Calu3 (cell line): ENCODE data around the gene FSCN2. TPM values are rescaled to one million over a fixed set of nuclear protein-coding genes. Genes with fewer than 3 reads are reported as not detected.

Source experiments
- BruUV-seq: library from RNA; stranded (reverse); fragments of 400-500 nt; replicated peaks from 2 replicates; lab custom pipeline; 2021; lab: Mats Ljungman, UMichigan
- CTCF ChIA-PET: fragments of 300-600 bp; sonication (Branson Sonifier 250); formaldehyde crosslinking; loops from one replicate; lab custom pipeline; 2022; ENCODE audit warnings: antibody characterized with exemption; lab: Charles Lee
- DNase-seq: peaks from one replicate; pipeline ENCODE4 v3.0.0; 2022
- H3K27ac Mint-ChIP-seq: one replicate; pipeline ENCODE4 v1.8.0; 2022; ENCODE audit warnings: mixed read lengths; ENCODE audit not compliant: unreplicated experiment
- H3K27me3 Mint-ChIP-seq: one replicate; pipeline ENCODE4 v1.8.0; 2022; ENCODE audit warnings: mixed read lengths; ENCODE audit not compliant: unreplicated experiment
- H3K36me3 Mint-ChIP-seq: one replicate; pipeline ENCODE4 v1.8.0; 2022; ENCODE audit warnings: mild to moderate bottlenecking, moderate library complexity, mixed read lengths; ENCODE audit not compliant: insufficient read depth, unreplicated experiment
- H3K4me1 Mint-ChIP-seq: one replicate; pipeline ENCODE4 v1.8.0; 2022; ENCODE audit warnings: mild to moderate bottlenecking, low read depth, mixed read lengths; ENCODE audit not compliant: unreplicated experiment
- H3K4me3 Mint-ChIP-seq: one replicate; pipeline ENCODE4 v1.8.0; 2022; ENCODE audit warnings: mild to moderate bottlenecking, low read depth, moderate library complexity, mixed read lengths; ENCODE audit not compliant: unreplicated experiment
- H3K9me3 Mint-ChIP-seq: one replicate; pipeline ENCODE4 v1.8.0; 2022; ENCODE audit warnings: low read depth, mixed read lengths; ENCODE audit not compliant: unreplicated experiment
- CTCF ChIP-seq: fragments of 200-600 bp; IDR thresholded peaks from one replicate; pipeline ENCODE4 v1.8.0; 2022; ENCODE audit warnings: antibody characterized with exemption; ENCODE audit not compliant: unreplicated experiment
- intact Hi-C: fragments of 100-400 bp; cut with micrococcal nuclease; formaldehyde crosslinking; loops from one replicate; pipeline ENCODE4 v1.10.0; 2022; ENCODE audit not compliant: unreplicated experiment
- total RNA-seq: library from RNA; stranded (reverse); gene quantifications from 2 replicates; pipeline ENCODE4 v1.2.3, GENCODE V29; 2022

The FSCN2 gene
- total RNA-seq, 1 experiment from 2014 or later = 5.5 TPM

GRCh38 chr17:81537856-81538555 is 9.8 kb downstream of the FSCN2 start:
- Mint-ChIP-seq H3K4me1 (peaks cover 7% of the 10 kb centered on the region), H3K4me3 (peak overlapping the region; percentile 21), H3K36me3 (peaks cover 17% of the 10 kb centered on the region), H3K27ac (peak overlapping the region; percentile 63), H3K27me3 (peaks cover 13% of the 10 kb centered on the region), H3K9me3 (no peaks in the 10 kb centered on the region)
- no peak for TF ChIP-seq CTCF
- CTCF ChIA-PET = interaction anchor here (1.1 kb wide), 1 partner anchor 285 kb away, joined by 3 read pairs; no protein-coding TSS in a partner anchor
- no TSS peak for BruUV-seq
- intact Hi-C loops = no loop called here
- DNase-seq = no peak

- BruUV-seq = no TSS peak
- H3K4me3 Mint-ChIP-seq = no peak overlapping the region
- intact Hi-C loops = no loop called here
- no peak for DNase-seq
- H3K27ac Mint-ChIP-seq = peak overlapping the region; percentile 63
- peaks cover 17% of the 10 kb centered on the region for H3K36me3 Mint-ChIP-seq
- no peak for TF ChIP-seq CTCF
- H3K27me3 Mint-ChIP-seq = peaks cover 13% of the 10 kb centered on the region
- peaks cover 7% of the 10 kb centered on the region for H3K4me1 Mint-ChIP-seq
- CTCF ChIA-PET = interaction anchor here (1.1 kb wide), 1 partner anchor 286 kb away, joined by 3 read pairs; no protein-coding TSS in a partner anchor
- no peaks in the 10 kb centered on the region for H3K9me3 Mint-ChIP-seq
Observed at GRCh38 chr17:81538651-81539570, 10.7 kb downstream of the FSCN2 start.

- peaks cover 7% of the 10 kb centered on the region for H3K4me1 Mint-ChIP-seq
- BruUV-seq = no TSS peak
- CTCF ChIA-PET = no interaction called here
Observed at GRCh38 chr17:81539571-81539900, 11.4 kb downstream of the FSCN2 start.

More at GRCh38 chr17:81539571-81539900, 11.4 kb downstream of the FSCN2 start:
- H3K36me3 Mint-ChIP-seq = peaks cover 18% of the 10 kb centered on the region
- peaks cover 13% of the 10 kb centered on the region for H3K27me3 Mint-ChIP-seq
- DNase-seq = no peak
- no peak overlapping the region for H3K4me3 Mint-ChIP-seq
- intact Hi-C loops = no loop called here
- no peaks in the 10 kb centered on the region for H3K9me3 Mint-ChIP-seq
- TF ChIP-seq CTCF = no peak
- H3K27ac Mint-ChIP-seq = no peak overlapping the region
